Measurements from ENCODE around the gene SLC11A1.

- TF ChIP-seq EZH2 (IDR thresholded peaks at IDR 0.05; ENCODE audit: low read length, missing control alignments): no peak
- TF ChIP-seq, protein P1, sequence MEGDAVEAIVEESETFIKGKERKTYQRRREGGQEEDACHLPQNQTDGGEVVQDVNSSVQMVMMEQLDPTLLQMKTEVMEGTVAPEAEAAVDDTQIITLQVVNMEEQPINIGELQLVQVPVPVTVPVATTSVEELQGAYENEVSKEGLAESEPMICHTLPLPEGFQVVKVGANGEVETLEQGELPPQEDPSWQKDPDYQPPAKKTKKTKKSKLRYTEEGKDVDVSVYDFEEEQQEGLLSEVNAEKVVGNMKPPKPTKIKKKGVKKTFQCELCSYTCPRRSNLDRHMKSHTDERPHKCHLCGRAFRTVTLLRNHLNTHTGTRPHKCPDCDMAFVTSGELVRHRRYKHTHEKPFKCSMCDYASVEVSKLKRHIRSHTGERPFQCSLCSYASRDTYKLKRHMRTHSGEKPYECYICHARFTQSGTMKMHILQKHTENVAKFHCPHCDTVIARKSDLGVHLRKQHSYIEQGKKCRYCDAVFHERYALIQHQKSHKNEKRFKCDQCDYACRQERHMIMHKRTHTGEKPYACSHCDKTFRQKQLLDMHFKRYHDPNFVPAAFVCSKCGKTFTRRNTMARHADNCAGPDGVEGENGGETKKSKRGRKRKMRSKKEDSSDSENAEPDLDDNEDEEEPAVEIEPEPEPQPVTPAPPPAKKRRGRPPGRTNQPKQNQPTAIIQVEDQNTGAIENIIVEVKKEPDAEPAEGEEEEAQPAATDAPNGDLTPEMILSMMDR (conservative IDR thresholded peaks at IDR 0.05 in 1 of 2, IDR thresholded peaks at IDR 0.05 in 1 of 2; ENCODE audit: low read depth in 1 of 2, low read length in 2 of 2): no peak
Measured at GRCh38 chr2:218432676-218433365, 50.7 kb downstream of the SLC11A1 start.
